IPS-15b (cell line): ENCODE results near the gene ASAH2.

ENCODE experiments used
- H3K27me3 ChIP-seq: one replicate; pipeline ENCODE4 v1.6.1; 2013; ENCODE audit warnings: low read length; ENCODE audit not compliant: control insufficient read depth, insufficient read depth
- H3K36me3 ChIP-seq: one replicate; pipeline ENCODE4 v1.6.1; 2013; ENCODE audit warnings: low read length; ENCODE audit not compliant: control insufficient read depth, insufficient read depth
- H3K4me1 ChIP-seq: one replicate; pipeline ENCODE4 v1.6.1; 2013; ENCODE audit warnings: mild to moderate bottlenecking, low read length; ENCODE audit not compliant: control insufficient read depth, insufficient read depth
- H3K4me3 ChIP-seq: one replicate; pipeline ENCODE4 v1.5.1; 2013; ENCODE audit warnings: low read depth, low read length
- H3K9ac ChIP-seq: one replicate; pipeline ENCODE4 v1.6.1; 2013; ENCODE audit warnings: low read depth, mild to moderate bottlenecking, low read length
- H3K9me3 ChIP-seq: one replicate; pipeline ENCODE4 v1.6.1; 2013; ENCODE audit warnings: mild to moderate bottlenecking, low read length; ENCODE audit not compliant: control insufficient read depth, insufficient read depth

Gene ASAH2

GRCh38 chr10:50251394-50251793 is at the start of gene ASAH2:
Gene ASAH2 (minus strand): TSS chr10:50251516. CDS start chr10:50248610, 2,906 bp downstream.
- no peak within 1 kb of the TSS for H3K4me3 ChIP-seq
- no peaks in the 10 kb centered on the region for H3K36me3 ChIP-seq
- no peaks in the 10 kb centered on the region for H3K9me3 ChIP-seq
- H3K27me3 ChIP-seq: no peaks in the 10 kb centered on the region
- H3K4me1 ChIP-seq: no peaks in the 10 kb centered on the region
- H3K9ac ChIP-seq: no peak within 1 kb of the TSS

GRCh38 chr10:50299948-50300669 is 48.8 kb upstream of the ASAH2 start:
- no peaks in the 10 kb centered on the region for H3K27me3 ChIP-seq
- H3K4me3 ChIP-seq: no peak overlapping the region
- H3K9ac ChIP-seq: no peak overlapping the region
- H3K9me3 ChIP-seq: no peaks in the 10 kb centered on the region
- no peaks in the 10 kb centered on the region for H3K36me3 ChIP-seq
- no peaks in the 10 kb centered on the region for H3K4me1 ChIP-seq

- no peaks in the 10 kb centered on the region for H3K9me3 ChIP-seq
These were observed 44.1 kb upstream of the ASAH2 start for GRCh38 chr10:50295367-50295766.

GRCh38 chr10:50294582-50294981 is 43.3 kb upstream of the ASAH2 start:
- Histone ChIP-seq H3K4me1 (no peaks in the 10 kb centered on the region), H3K36me3 (no peaks in the 10 kb centered on the region), H3K9me3 (no peaks in the 10 kb centered on the region), H3K4me3 (no peak overlapping the region), H3K9ac (no peak overlapping the region), H3K27me3 (no peaks in the 10 kb centered on the region)

More at GRCh38 chr10:50295367-50295766, 44.1 kb upstream of the ASAH2 start:
- H3K4me1 ChIP-seq: no peaks in the 10 kb centered on the region
- H3K9ac ChIP-seq: no peak overlapping the region
- no peaks in the 10 kb centered on the region for H3K36me3 ChIP-seq
- H3K27me3 ChIP-seq: no peaks in the 10 kb centered on the region
- H3K4me3 ChIP-seq: no peak overlapping the region

- Histone ChIP-seq H3K9ac (no peak overlapping the region), H3K4me3 (no peak overlapping the region), H3K27me3 (no peaks in the 10 kb centered on the region), H3K9me3 (no peaks in the 10 kb centered on the region), H3K4me1 (no peaks in the 10 kb centered on the region), H3K36me3 (no peaks in the 10 kb centered on the region)
These were observed 42.4 kb upstream of the ASAH2 start for GRCh38 chr10:50293513-50294313.

- Histone ChIP-seq H3K36me3 (no peaks in the 10 kb centered on the region), H3K27me3 (no peaks in the 10 kb centered on the region), H3K9ac (no peak overlapping the region), H3K9me3 (no peaks in the 10 kb centered on the region), H3K4me1 (no peaks in the 10 kb centered on the region), H3K4me3 (no peak overlapping the region)
These were observed 40.0 kb upstream of the ASAH2 start for GRCh38 chr10:50291261-50291850.

GRCh38 chr10:50289196-50289595 is 37.9 kb upstream of the ASAH2 start:
- Histone ChIP-seq H3K36me3 (no peaks in the 10 kb centered on the region), H3K4me1 (no peaks in the 10 kb centered on the region), H3K4me3 (no peak overlapping the region), H3K9me3 (no peaks in the 10 kb centered on the region), H3K9ac (no peak overlapping the region), H3K27me3 (no peaks in the 10 kb centered on the region)

GRCh38 chr10:50286996-50287803 is 35.9 kb upstream of the ASAH2 start:
- Histone ChIP-seq H3K36me3 (no peaks in the 10 kb centered on the region), H3K9me3 (no peaks in the 10 kb centered on the region), H3K4me1 (no peaks in the 10 kb centered on the region), H3K9ac (no peak overlapping the region), H3K4me3 (no peak overlapping the region), H3K27me3 (no peaks in the 10 kb centered on the region)

- no peak overlapping the region for H3K9ac ChIP-seq
- H3K36me3 ChIP-seq: no peaks in the 10 kb centered on the region
- H3K9me3 ChIP-seq: no peaks in the 10 kb centered on the region
- no peaks in the 10 kb centered on the region for H3K27me3 ChIP-seq
- no peak overlapping the region for H3K4me3 ChIP-seq
- H3K4me1 ChIP-seq: no peaks in the 10 kb centered on the region
These were observed 35.2 kb upstream of the ASAH2 start for GRCh38 chr10:50286517-50286916.

GRCh38 chr10:50281967-50282522 is 30.7 kb upstream of the ASAH2 start:
- Histone ChIP-seq H3K4me1 (no peaks in the 10 kb centered on the region), H3K9me3 (no peaks in the 10 kb centered on the region), H3K27me3 (no peaks in the 10 kb centered on the region), H3K9ac (no peak overlapping the region), H3K4me3 (no peak overlapping the region), H3K36me3 (no peaks in the 10 kb centered on the region)
